ENCODE results near the gene SEMA4G. TPM values are rescaled to one million over a fixed set of nuclear protein-coding genes. Genes with fewer than 3 reads are reported as not detected.

The SEMA4G gene
- total and polyA plus RNA-seq, 2 of the 13 experiments (the other 11 are each of a cell fraction or from before 2014, with no cell fraction given) = 46.2 to 207 TPM

DNA sequence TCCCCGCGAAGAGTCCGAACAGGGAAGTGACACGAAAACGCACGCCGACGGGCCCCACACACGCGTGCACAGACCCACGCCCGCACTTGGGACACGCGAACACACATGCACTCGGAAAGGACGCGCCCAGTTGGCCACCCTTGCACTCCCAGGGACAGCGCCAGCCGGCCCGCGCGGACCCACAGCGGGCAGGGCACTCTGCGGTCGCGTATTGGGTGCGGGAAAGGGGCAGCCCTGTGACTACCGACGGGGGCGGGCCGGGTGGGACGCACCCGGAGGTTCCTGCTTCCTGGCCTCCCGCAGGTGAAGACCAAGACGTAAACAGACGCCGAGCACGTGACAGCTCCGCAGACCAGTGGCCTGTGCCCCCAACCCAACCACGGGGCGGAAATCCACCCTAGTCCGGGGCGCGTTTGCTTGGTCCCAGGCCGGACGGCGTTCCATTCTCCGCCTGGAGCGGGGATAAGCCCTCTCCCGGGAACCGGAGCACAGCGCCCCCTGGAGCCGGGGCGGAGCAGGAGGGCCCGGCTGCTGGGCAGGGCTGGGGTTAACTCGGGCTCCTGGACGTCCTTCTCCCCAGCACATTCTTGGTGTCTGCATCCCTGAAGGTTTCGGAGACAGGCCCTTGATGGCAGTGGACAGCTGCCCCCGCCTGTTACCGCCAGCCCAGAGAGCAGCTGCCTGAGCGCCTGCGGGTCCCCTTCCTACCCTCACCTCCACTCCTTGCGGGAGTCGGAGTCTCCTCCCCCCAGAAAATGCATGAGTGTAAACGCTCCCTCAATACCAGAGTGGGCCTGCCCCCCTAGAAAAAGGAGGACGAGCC, 28.3 kb downstream of the SEMA4G start (continued):
- TF ChIP-seq, protein P1, sequence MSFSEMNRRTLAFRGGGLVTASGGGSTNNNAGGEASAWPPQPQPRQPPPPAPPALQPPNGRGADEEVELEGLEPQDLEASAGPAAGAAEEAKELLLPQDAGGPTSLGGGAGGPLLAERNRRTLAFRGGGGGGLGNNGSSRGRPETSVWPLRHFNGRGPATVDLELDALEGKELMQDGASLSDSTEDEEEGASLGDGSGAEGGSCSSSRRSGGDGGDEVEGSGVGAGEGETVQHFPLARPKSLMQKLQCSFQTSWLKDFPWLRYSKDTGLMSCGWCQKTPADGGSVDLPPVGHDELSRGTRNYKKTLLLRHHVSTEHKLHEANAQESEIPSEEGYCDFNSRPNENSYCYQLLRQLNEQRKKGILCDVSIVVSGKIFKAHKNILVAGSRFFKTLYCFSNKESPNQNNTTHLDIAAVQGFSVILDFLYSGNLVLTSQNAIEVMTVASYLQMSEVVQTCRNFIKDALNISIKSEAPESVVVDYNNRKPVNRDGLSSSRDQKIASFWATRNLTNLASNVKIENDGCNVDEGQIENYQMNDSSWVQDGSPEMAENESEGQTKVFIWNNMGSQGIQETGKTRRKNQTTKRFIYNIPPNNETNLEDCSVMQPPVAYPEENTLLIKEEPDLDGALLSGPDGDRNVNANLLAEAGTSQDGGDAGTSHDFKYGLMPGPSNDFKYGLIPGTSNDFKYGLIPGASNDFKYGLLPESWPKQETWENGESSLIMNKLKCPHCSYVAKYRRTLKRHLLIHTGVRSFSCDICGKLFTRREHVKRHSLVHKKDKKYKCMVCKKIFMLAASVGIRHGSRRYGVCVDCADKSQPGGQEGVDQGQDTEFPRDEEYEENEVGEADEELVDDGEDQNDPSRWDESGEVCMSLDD (CRISPR knock-in tag; IDR thresholded peaks at IDR 0.05; ENCODE audit: borderline replicate concordance) = peak; percentile 41; the same call in 1 of the 2 replicates
- TF ChIP-seq, protein P2, sequence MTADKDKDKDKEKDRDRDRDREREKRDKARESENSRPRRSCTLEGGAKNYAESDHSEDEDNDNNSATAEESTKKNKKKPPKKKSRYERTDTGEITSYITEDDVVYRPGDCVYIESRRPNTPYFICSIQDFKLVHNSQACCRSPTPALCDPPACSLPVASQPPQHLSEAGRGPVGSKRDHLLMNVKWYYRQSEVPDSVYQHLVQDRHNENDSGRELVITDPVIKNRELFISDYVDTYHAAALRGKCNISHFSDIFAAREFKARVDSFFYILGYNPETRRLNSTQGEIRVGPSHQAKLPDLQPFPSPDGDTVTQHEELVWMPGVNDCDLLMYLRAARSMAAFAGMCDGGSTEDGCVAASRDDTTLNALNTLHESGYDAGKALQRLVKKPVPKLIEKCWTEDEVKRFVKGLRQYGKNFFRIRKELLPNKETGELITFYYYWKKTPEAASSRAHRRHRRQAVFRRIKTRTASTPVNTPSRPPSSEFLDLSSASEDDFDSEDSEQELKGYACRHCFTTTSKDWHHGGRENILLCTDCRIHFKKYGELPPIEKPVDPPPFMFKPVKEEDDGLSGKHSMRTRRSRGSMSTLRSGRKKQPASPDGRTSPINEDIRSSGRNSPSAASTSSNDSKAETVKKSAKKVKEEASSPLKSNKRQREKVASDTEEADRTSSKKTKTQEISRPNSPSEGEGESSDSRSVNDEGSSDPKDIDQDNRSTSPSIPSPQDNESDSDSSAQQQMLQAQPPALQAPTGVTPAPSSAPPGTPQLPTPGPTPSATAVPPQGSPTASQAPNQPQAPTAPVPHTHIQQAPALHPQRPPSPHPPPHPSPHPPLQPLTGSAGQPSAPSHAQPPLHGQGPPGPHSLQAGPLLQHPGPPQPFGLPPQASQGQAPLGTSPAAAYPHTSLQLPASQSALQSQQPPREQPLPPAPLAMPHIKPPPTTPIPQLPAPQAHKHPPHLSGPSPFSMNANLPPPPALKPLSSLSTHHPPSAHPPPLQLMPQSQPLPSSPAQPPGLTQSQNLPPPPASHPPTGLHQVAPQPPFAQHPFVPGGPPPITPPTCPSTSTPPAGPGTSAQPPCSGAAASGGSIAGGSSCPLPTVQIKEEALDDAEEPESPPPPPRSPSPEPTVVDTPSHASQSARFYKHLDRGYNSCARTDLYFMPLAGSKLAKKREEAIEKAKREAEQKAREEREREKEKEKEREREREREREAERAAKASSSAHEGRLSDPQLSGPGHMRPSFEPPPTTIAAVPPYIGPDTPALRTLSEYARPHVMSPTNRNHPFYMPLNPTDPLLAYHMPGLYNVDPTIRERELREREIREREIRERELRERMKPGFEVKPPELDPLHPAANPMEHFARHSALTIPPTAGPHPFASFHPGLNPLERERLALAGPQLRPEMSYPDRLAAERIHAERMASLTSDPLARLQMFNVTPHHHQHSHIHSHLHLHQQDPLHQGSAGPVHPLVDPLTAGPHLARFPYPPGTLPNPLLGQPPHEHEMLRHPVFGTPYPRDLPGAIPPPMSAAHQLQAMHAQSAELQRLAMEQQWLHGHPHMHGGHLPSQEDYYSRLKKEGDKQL (CRISPR knock-in tag; IDR thresholded peaks at IDR 0.05; ENCODE audit: low read depth) = 0 out of 2 replicates have a peak, but pooled peaks have one; percentile 28
- TF ChIP-seq, protein P3, sequence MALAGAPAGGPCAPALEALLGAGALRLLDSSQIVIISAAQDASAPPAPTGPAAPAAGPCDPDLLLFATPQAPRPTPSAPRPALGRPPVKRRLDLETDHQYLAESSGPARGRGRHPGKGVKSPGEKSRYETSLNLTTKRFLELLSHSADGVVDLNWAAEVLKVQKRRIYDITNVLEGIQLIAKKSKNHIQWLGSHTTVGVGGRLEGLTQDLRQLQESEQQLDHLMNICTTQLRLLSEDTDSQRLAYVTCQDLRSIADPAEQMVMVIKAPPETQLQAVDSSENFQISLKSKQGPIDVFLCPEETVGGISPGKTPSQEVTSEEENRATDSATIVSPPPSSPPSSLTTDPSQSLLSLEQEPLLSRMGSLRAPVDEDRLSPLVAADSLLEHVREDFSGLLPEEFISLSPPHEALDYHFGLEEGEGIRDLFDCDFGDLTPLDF (CRISPR knock-in tag; IDR thresholded peaks at IDR 0.05) = no peak
- TF ChIP-seq NFE2 (CRISPR knock-in tag; IDR thresholded peaks at IDR 0.05) (no peak), SYNCRIP (IDR thresholded peaks at IDR 0.05; ENCODE audit: insufficient read depth, low read depth, low read length) (no peak), SCMH1 (CRISPR knock-in tag; IDR thresholded peaks at IDR 0.05; ENCODE audit: borderline replicate concordance) (no peak), ZNF333 (CRISPR knock-in tag; IDR thresholded peaks at IDR 0.05; ENCODE audit: borderline replicate concordance) (no peak), KLF11 (CRISPR knock-in tag; IDR thresholded peaks at IDR 0.05) (peak; percentile 50; the same call in 1 of the 2 replicates), SETDB1 (CRISPR knock-in tag; IDR thresholded peaks at IDR 0.05; ENCODE audit: borderline replicate concordance) (no peak)
- TF ChIP-seq, protein P4, sequence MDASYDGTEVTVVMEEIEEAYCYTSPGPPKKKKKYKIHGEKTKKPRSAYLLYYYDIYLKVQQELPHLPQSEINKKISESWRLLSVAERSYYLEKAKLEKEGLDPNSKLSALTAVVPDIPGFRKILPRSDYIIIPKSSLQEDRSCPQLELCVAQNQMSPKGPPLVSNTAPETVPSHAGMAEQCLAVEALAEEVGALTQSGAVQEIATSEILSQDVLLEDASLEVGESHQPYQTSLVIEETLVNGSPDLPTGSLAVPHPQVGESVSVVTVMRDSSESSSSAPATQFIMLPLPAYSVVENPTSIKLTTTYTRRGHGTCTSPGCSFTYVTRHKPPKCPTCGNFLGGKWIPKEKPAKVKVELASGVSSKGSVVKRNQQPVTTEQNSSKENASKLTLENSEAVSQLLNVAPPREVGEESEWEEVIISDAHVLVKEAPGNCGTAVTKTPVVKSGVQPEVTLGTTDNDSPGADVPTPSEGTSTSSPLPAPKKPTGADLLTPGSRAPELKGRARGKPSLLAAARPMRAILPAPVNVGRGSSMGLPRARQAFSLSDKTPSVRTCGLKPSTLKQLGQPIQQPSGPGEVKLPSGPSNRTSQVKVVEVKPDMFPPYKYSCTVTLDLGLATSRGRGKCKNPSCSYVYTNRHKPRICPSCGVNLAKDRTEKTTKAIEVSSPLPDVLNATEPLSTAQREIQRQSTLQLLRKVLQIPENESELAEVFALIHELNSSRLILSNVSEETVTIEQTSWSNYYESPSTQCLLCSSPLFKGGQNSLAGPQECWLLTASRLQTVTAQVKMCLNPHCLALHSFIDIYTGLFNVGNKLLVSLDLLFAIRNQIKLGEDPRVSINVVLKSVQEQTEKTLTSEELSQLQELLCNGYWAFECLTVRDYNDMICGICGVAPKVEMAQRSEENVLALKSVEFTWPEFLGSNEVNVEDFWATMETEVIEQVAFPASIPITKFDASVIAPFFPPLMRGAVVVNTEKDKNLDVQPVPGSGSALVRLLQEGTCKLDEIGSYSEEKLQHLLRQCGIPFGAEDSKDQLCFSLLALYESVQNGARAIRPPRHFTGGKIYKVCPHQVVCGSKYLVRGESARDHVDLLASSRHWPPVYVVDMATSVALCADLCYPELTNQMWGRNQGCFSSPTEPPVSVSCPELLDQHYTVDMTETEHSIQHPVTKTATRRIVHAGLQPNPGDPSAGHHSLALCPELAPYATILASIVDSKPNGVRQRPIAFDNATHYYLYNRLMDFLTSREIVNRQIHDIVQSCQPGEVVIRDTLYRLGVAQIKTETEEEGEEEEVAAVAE (CRISPR knock-in tag; IDR thresholded peaks at IDR 0.05; ENCODE audit: borderline replicate concordance) = no peak; the same call in 1 of the 2 replicates
- TF ChIP-seq, protein P5, sequence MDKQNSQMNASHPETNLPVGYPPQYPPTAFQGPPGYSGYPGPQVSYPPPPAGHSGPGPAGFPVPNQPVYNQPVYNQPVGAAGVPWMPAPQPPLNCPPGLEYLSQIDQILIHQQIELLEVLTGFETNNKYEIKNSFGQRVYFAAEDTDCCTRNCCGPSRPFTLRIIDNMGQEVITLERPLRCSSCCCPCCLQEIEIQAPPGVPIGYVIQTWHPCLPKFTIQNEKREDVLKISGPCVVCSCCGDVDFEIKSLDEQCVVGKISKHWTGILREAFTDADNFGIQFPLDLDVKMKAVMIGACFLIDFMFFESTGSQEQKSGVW (CRISPR knock-in tag; IDR thresholded peaks at IDR 0.05; ENCODE audit: borderline replicate concordance) = no peak
